Keratinocyte (primary cell): ENCODE data around the gene CA4. TPM values are rescaled to one million over a fixed set of nuclear protein-coding genes. Genes with fewer than 3 reads are reported as not detected.

ENCODE experiments used
- DNase-seq: peaks from one replicate; pipeline ENCODE4 v3.0.0-alpha.2; 2011; ENCODE audit warnings: low read depth, missing footprints, low spot score
- FAIRE-seq: peaks from 2 replicates; lab custom pipeline; 2011; peaks lifted over from hg19 to GRCh38; lab: Jason Lieb, UNC
- H2AFZ ChIP-seq: 2 replicates; pipeline ENCODE4 v1.6.0; 2012; ENCODE audit warnings: low read length, control low read depth, inconsistent platforms; ENCODE audit not compliant: control insufficient read depth
- H3K27ac ChIP-seq: 2 replicates; pipeline ENCODE4 v1.5.1; 2011; ENCODE audit warnings: low read length; ENCODE audit not compliant: control insufficient read depth, insufficient read depth
- H3K27me3 ChIP-seq: 3 replicates; pipeline ENCODE4 v1.6.0; 2011; ENCODE audit warnings: low read length; ENCODE audit not compliant: control insufficient read depth, insufficient read depth; ENCODE audit errors: extremely low read depth
- H3K36me3 ChIP-seq, 2 experiments: 2 replicates in 1 of 2; 3 replicates in 1 of 2; pipeline ENCODE4 v1.5.1; 2011; ENCODE audit warnings: low read length in 2 of 2, mild to moderate bottlenecking in 1 of 2; ENCODE audit not compliant: control insufficient read depth in 2 of 2, insufficient read depth in 2 of 2; ENCODE audit errors: extremely low read depth in 1 of 2
- H3K4me1 ChIP-seq: 3 replicates; pipeline ENCODE4 v1.5.1; 2011; ENCODE audit warnings: low read length; ENCODE audit not compliant: control insufficient read depth, insufficient read depth; ENCODE audit errors: extremely low read depth
- H3K4me2 ChIP-seq: 3 replicates; pipeline ENCODE4 v1.6.0; 2011; ENCODE audit warnings: low read depth, low read length; ENCODE audit not compliant: control insufficient read depth, insufficient read depth; ENCODE audit errors: extremely low read depth
- H3K4me3 ChIP-seq, 3 experiments: fragments of 200-600 bp in 1 of 3; sonication (generic) in 1 of 3; 2 replicates in 2 of 3; 3 replicates in 1 of 3; pipeline ENCODE4 v1.5.1; 2011 to 2016; ENCODE audit warnings: low read length in 3 of 3, mild to moderate bottlenecking in 3 of 3, control low read depth in 2 of 3, inconsistent platforms in 1 of 3, low read depth in 1 of 3, mixed read lengths in 1 of 3, mixed run types in 1 of 3, moderate library complexity in 1 of 3; ENCODE audit not compliant: control insufficient read depth in 2 of 3, insufficient read depth in 2 of 3; ENCODE audit errors: extremely low read depth in 1 of 3
- H3K79me2 ChIP-seq: 2 replicates; pipeline ENCODE4 v1.6.0; 2012; ENCODE audit warnings: low read length; ENCODE audit not compliant: control insufficient read depth, insufficient read depth
- H3K9ac ChIP-seq: 3 replicates; pipeline ENCODE4 v1.6.0; 2011; ENCODE audit warnings: low read length; ENCODE audit not compliant: control insufficient read depth, insufficient read depth; ENCODE audit errors: extremely low read depth
- H3K9me1 ChIP-seq: 3 replicates; pipeline ENCODE4 v1.6.0; 2011; ENCODE audit warnings: low read length; ENCODE audit not compliant: control insufficient read depth, insufficient read depth; ENCODE audit errors: extremely low read depth
- H3K9me3 ChIP-seq: 2 replicates; pipeline ENCODE4 v1.5.1; 2012; ENCODE audit warnings: low read depth, low read length; ENCODE audit not compliant: control insufficient read depth
- H4K20me1 ChIP-seq: 3 replicates; pipeline ENCODE4 v1.6.0; 2011; ENCODE audit warnings: low read length; ENCODE audit not compliant: control insufficient read depth, insufficient read depth; ENCODE audit errors: extremely low read depth
- EZH2 ChIP-seq: IDR thresholded peaks from one replicate; pipeline ENCODE4 v1.6.1; 2012; ENCODE audit warnings: inconsistent platforms, mild to moderate bottlenecking, low read length, moderate library complexity
- dilution Hi-C: fragments of 300-500 bp; cut with MboI; formaldehyde crosslinking; loops from one replicate; pipeline ENCODE4 v1.7.0; 2020; ENCODE audit warnings: low sequenced_read_pairs; ENCODE audit not compliant: extremely low pct_ligation_motif_present
- polyA plus RNA-seq, 5 experiments: library from polyadenylated mRNA; depleted of rRNA in 3 of 5; stranded (reverse) in 3 of 5; stranded (forward) in 1 of 5; unstranded in 1 of 5; fragments of >200 nt; gene quantifications; 1 replicate in 1 of 5; 2 replicates in 3 of 5; 3 replicates in 1 of 5; pipeline versions ENCODE4 v1.2.1 to v1.2.3, GENCODE V29; 2011 to 2012; ENCODE audit warnings: missing spikeins in 2 of 5, low read depth in 1 of 5, low replicate concordance in 1 of 5
- TF ChIP-seq, protein P1 (sequence below), 3 experiments: IDR thresholded peaks in 1 of 3; conservative IDR thresholded peaks in 1 of 3; optimal IDR thresholded peaks in 1 of 3; 2 replicates in 2 of 3; 3 replicates in 1 of 3; pipeline versions ENCODE3 to v1.5.1; 2011; ENCODE audit warnings: low read length in 3 of 3, mild to moderate bottlenecking in 3 of 3, moderate library complexity in 2 of 3, control low read depth in 1 of 3, inconsistent platforms in 1 of 3; ENCODE audit not compliant: insufficient read depth in 2 of 3; ENCODE audit errors: extremely low read depth in 1 of 3

CA4 gene
- polyA plus RNA-seq, 1 donor (not counting 4 experiments of a cell fraction or from before 2014, with no cell fraction given) = not detected

DNA sequence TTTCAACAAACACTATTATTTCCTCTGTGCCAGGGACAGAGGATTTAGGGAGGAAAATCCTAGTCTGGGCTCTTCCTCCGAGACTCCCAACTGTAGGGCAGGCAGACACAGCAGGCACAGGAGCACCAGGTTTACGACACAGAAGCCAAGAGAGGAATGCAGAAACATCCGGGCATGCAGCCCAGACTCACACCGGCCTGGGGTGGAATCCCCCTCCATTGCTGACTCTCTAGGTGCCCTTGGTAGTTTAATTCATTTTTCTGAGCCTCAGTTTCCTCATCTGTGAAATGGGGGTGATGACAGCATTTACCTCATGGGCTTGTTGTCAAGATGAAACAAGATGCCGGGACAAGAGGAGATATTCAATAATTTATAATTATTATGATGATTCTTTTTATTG is 14.9 kb downstream of the CA4 start:
- no peaks in the 10 kb centered on the region for H3K9me3 ChIP-seq
- no peaks in the 10 kb centered on the region for H3K4me1 ChIP-seq
- H3K27me3 ChIP-seq = peaks cover 5% of the 10 kb centered on the region
- no peak for TF ChIP-seq EZH2
- no peaks in the 10 kb centered on the region for H3K9me1 ChIP-seq
- no peak overlapping the region for H2AFZ ChIP-seq
- no peaks in the 10 kb centered on the region for H4K20me1 ChIP-seq
- H3K27ac ChIP-seq = no peak overlapping the region
- no peak for FAIRE-seq
- H3K36me3 ChIP-seq = no peaks in the 10 kb centered on the region
- no peak overlapping the region for H3K4me2 ChIP-seq
- dilution Hi-C loops = no loop called here
- no peak for DNase-seq
- no peak overlapping the region for H3K4me3 ChIP-seq
- no peak overlapping the region for H3K9ac ChIP-seq
- H3K79me2 ChIP-seq = no peaks in the 10 kb centered on the region

DNA sequence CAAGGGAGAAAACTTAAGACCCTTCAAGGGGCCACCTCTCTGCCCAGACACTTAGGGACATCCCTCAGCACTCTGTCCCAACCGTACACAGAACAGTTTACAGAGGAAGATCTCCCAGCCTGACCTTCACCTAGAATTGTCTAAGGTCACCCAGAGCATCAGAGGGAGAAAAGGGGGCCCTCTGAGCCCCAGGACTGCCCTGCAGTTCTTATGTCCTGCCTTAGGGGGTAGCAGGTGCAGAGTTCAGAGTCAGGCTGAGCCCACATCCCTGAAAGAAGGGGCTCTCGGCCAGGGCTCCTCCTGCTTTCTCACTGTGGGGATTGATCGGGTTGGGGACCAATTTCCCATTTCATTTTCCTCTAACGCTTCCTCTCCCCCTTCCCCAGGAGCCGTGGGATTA is 15.4 kb downstream of the CA4 start:
- Histone ChIP-seq H2AFZ (no peak overlapping the region), H3K27me3 (peaks cover 5% of the 10 kb centered on the region), H3K4me1 (peaks cover 2% of the 10 kb centered on the region), H3K9ac (no peak overlapping the region), H3K4me3 (no peak overlapping the region), H3K27ac (no peak overlapping the region), H3K4me2 (no peak overlapping the region), H3K79me2 (no peaks in the 10 kb centered on the region), H4K20me1 (no peaks in the 10 kb centered on the region), H3K36me3 (no peaks in the 10 kb centered on the region), H3K9me1 (no peaks in the 10 kb centered on the region), H3K9me3 (no peaks in the 10 kb centered on the region)
- FAIRE-seq (no peak), DNase-seq (no peak)
- dilution Hi-C loops = no loop called here
- no peak for TF ChIP-seq EZH2
- TF ChIP-seq, protein P1, sequence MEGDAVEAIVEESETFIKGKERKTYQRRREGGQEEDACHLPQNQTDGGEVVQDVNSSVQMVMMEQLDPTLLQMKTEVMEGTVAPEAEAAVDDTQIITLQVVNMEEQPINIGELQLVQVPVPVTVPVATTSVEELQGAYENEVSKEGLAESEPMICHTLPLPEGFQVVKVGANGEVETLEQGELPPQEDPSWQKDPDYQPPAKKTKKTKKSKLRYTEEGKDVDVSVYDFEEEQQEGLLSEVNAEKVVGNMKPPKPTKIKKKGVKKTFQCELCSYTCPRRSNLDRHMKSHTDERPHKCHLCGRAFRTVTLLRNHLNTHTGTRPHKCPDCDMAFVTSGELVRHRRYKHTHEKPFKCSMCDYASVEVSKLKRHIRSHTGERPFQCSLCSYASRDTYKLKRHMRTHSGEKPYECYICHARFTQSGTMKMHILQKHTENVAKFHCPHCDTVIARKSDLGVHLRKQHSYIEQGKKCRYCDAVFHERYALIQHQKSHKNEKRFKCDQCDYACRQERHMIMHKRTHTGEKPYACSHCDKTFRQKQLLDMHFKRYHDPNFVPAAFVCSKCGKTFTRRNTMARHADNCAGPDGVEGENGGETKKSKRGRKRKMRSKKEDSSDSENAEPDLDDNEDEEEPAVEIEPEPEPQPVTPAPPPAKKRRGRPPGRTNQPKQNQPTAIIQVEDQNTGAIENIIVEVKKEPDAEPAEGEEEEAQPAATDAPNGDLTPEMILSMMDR (optimal IDR thresholded peaks at IDR 0.05 in 1 of 3, IDR thresholded peaks at IDR 0.05 in 1 of 3, conservative IDR thresholded peaks at IDR 0.05 in 1 of 3; ENCODE audit: extremely low read depth in 1 of 3, insufficient read depth in 2 of 3, low read length in 3 of 3) = no peak

DNA sequence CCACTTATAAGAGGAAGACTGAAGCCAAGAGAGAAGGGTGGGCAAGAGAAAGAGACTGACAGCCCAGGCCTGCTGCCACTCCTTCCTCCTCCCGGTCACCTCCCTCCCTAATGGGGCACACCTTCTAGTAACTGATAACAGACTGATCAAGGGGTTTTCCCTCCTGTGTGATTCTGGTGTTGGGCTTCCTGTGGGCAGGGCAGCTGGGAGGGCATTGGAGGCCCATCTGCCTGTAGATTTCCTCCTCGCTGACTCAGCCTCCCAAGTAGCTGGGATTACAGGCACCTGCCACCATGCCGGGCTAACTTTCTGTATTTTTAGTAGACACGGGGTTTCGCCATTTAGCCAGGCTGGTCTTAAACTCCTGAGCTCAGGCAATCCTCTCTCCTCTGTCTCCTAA is 16.2 kb downstream of the CA4 start:
- Histone ChIP-seq H3K27me3 (peaks cover 3% of the 10 kb centered on the region), H4K20me1 (no peaks in the 10 kb centered on the region), H3K4me1 (peaks cover 7% of the 10 kb centered on the region), H3K79me2 (no peaks in the 10 kb centered on the region), H3K9me3 (no peaks in the 10 kb centered on the region), H3K4me3 (no peak overlapping the region), H3K4me2 (no peak overlapping the region), H3K36me3 (no peaks in the 10 kb centered on the region), H3K27ac (no peak overlapping the region), H3K9ac (no peak overlapping the region), H3K9me1 (no peaks in the 10 kb centered on the region), H2AFZ (no peak overlapping the region)
- DNase-seq = no peak
- no peak for TF ChIP-seq EZH2
- TF ChIP-seq, protein P1 (optimal IDR thresholded peaks at IDR 0.05 in 1 of 3, IDR thresholded peaks at IDR 0.05 in 1 of 3, conservative IDR thresholded peaks at IDR 0.05 in 1 of 3; ENCODE audit: extremely low read depth in 1 of 3, insufficient read depth in 2 of 3, low read length in 3 of 3) = no peak
- FAIRE-seq = no peak
- dilution Hi-C loops = no loop called here
